Measurements from ENCODE around the gene ZNF593. TPM values are rescaled to one million over a fixed set of nuclear protein-coding genes. Genes with fewer than 3 reads are reported as not detected.

The ZNF593 gene
- total and polyA plus RNA-seq, 9 of the 15 experiments (the other 6 are each of a cell fraction or from before 2014, with no cell fraction given): 9.8 to 334 (median 48.2) TPM

- TF ChIP-seq, protein P1, sequence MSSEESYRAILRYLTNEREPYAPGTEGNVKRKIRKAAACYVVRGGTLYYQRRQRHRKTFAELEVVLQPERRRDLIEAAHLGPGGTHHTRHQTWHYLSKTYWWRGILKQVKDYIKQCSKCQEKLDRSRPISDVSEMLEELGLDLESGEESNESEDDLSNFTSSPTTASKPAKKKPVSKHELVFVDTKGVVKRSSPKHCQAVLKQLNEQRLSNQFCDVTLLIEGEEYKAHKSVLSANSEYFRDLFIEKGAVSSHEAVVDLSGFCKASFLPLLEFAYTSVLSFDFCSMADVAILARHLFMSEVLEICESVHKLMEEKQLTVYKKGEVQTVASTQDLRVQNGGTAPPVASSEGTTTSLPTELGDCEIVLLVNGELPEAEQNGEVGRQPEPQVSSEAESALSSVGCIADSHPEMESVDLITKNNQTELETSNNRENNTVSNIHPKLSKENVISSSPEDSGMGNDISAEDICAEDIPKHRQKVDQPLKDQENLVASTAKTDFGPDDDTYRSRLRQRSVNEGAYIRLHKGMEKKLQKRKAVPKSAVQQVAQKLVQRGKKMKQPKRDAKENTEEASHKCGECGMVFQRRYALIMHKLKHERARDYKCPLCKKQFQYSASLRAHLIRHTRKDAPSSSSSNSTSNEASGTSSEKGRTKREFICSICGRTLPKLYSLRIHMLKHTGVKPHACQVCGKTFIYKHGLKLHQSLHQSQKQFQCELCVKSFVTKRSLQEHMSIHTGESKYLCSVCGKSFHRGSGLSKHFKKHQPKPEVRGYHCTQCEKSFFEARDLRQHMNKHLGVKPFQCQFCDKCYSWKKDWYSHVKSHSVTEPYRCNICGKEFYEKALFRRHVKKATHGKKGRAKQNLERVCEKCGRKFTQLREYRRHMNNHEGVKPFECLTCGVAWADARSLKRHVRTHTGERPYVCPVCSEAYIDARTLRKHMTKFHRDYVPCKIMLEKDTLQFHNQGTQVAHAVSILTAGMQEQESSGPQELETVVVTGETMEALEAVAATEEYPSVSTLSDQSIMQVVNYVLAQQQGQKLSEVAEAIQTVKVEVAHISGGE (CRISPR knock-in tag; IDR thresholded peaks at IDR 0.05): peak in 2 of 3 experiments; percentile 72 to 95; a peak in 4 of 6 replicates
- TF ChIP-seq HCFC1 (IDR thresholded peaks at IDR 0.05; ENCODE audit: low read depth, low read length) (peak; percentile 77), E2F6 (IDR thresholded peaks at IDR 0.05; ENCODE audit: borderline replicate concordance in 1 of 2, extremely low read depth in 1 of 2, insufficient read depth in 1 of 2, insufficient read length in 1 of 2, low read depth in 1 of 2, low read length in 1 of 2, poor library complexity in 1 of 2, severe bottlenecking in 1 of 2) (peak in 1 of 2 experiments; percentile 48), ZNF766 (CRISPR knock-in tag; conservative IDR thresholded peaks at IDR 0.05) (peak; percentile 66; the same call in 1 of the 2 replicates), BMI1 (IDR thresholded peaks at IDR 0.05; ENCODE audit: low read length) (no peak), CHCHD3 (CRISPR knock-in tag; IDR thresholded peaks at IDR 0.05) (no peak), ZBTB33 (CRISPR knock-in tag; IDR thresholded peaks at IDR 0.05) (peak; percentile 86)
- TF ChIP-seq, protein P2, sequence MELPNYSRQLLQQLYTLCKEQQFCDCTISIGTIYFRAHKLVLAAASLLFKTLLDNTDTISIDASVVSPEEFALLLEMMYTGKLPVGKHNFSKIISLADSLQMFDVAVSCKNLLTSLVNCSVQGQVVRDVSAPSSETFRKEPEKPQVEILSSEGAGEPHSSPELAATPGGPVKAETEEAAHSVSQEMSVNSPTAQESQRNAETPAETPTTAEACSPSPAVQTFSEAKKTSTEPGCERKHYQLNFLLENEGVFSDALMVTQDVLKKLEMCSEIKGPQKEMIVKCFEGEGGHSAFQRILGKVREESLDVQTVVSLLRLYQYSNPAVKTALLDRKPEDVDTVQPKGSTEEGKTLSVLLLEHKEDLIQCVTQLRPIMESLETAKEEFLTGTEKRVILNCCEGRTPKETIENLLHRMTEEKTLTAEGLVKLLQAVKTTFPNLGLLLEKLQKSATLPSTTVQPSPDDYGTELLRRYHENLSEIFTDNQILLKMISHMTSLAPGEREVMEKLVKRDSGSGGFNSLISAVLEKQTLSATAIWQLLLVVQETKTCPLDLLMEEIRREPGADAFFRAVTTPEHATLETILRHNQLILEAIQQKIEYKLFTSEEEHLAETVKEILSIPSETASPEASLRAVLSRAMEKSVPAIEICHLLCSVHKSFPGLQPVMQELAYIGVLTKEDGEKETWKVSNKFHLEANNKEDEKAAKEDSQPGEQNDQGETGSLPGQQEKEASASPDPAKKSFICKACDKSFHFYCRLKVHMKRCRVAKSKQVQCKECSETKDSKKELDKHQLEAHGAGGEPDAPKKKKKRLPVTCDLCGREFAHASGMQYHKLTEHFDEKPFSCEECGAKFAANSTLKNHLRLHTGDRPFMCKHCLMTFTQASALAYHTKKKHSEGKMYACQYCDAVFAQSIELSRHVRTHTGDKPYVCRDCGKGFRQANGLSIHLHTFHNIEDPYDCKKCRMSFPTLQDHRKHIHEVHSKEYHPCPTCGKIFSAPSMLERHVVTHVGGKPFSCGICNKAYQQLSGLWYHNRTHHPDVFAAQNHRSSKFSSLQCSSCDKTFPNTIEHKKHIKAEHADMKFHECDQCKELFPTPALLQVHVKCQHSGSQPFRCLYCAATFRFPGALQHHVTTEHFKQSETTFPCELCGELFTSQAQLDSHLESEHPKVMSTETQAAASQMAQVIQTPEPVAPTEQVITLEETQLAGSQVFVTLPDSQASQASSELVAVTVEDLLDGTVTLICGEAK (IDR thresholded peaks at IDR 0.05): peak; percentile 85
- TF ChIP-seq, protein P2 (CRISPR knock-in tag; IDR thresholded peaks at IDR 0.05): no peak
These were observed at the start of gene ZNF593 (continued) for GRCh38 chr1:26169669-26170471.
